ENCODE data around the gene ITGBL1.

The ITGBL1 gene

GRCh38 chr13:101474419-101474957 is 22.0 kb downstream of the ITGBL1 start:
- Mint-ChIP-seq H3K4me3 (no peak overlapping the region), H3K27me3 (peaks cover 7% of the 10 kb centered on the region), H3K36me3 (no peaks in the 10 kb centered on the region), H3K27ac (no peak overlapping the region), H3K4me1 (no peaks in the 10 kb centered on the region), H3K9me3 (no peaks in the 10 kb centered on the region)
- no peak for DNase-seq
- CTCF ChIA-PET, result interaction anchor here (1.3 kb wide), 1 partner anchor 330 kb away, joined by 3 read pairs; no protein-coding TSS in a partner anchor

GRCh38 chr13:101475536-101475935 is 23.1 kb downstream of the ITGBL1 start:
- DNase-seq, result no peak
- no peaks in the 10 kb centered on the region for H3K9me3 Mint-ChIP-seq
- H3K27me3 Mint-ChIP-seq, result peaks cover 7% of the 10 kb centered on the region
- no peaks in the 10 kb centered on the region for H3K36me3 Mint-ChIP-seq
- no peak overlapping the region for H3K4me3 Mint-ChIP-seq
- CTCF ChIA-PET, result no interaction called here
- no peak overlapping the region for H3K27ac Mint-ChIP-seq
- no peaks in the 10 kb centered on the region for H3K4me1 Mint-ChIP-seq

GRCh38 chr13:101481421-101481820 is 28.9 kb downstream of the ITGBL1 start:
- no peaks in the 10 kb centered on the region for H3K36me3 Mint-ChIP-seq
- H3K9me3 Mint-ChIP-seq, result no peaks in the 10 kb centered on the region
- no peak overlapping the region for H3K27ac Mint-ChIP-seq
- CTCF ChIA-PET, result no interaction called here
- no peak for DNase-seq
- no peak overlapping the region for H3K4me3 Mint-ChIP-seq
- H3K27me3 Mint-ChIP-seq, result no peaks in the 10 kb centered on the region
- no peaks in the 10 kb centered on the region for H3K4me1 Mint-ChIP-seq

GRCh38 chr13:101486708-101487437 is 34.4 kb downstream of the ITGBL1 start:
- Mint-ChIP-seq H3K4me3 (no peak overlapping the region), H3K36me3 (no peaks in the 10 kb centered on the region), H3K4me1 (no peaks in the 10 kb centered on the region), H3K27me3 (no peaks in the 10 kb centered on the region), H3K9me3 (no peaks in the 10 kb centered on the region), H3K27ac (no peak overlapping the region)
- CTCF ChIA-PET, result no interaction called here
- no peak for DNase-seq

DNA sequence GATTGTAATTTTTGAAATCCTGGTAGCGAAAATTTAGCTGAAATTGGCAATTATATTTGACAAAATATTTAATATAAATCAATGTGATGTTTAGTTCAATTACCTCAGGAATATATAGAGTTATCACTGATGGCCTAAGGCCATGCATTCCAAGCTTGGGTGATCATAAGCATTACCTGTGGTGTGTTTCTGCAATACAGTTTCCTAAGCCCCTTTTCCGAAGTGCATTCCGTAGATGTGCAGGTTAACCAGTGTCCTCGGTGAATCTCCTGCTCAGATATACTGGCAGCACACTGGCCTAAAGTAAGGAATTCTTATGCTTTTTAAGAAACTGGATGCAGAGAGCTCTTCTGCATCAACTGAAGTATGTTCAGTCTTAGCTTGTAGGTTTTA is 35.0 kb downstream of the ITGBL1 start:
- no peak for DNase-seq
- Mint-ChIP-seq H3K27ac (no peak overlapping the region), H3K27me3 (no peaks in the 10 kb centered on the region), H3K4me3 (no peak overlapping the region), H3K36me3 (no peaks in the 10 kb centered on the region), H3K9me3 (no peaks in the 10 kb centered on the region), H3K4me1 (no peaks in the 10 kb centered on the region)
- CTCF ChIA-PET, result no interaction called here

GRCh38 chr13:101488734-101489133 is 36.3 kb downstream of the ITGBL1 start:
- CTCF ChIA-PET, result no interaction called here
- Mint-ChIP-seq H3K9me3 (no peaks in the 10 kb centered on the region), H3K4me1 (no peaks in the 10 kb centered on the region), H3K4me3 (no peak overlapping the region), H3K36me3 (no peaks in the 10 kb centered on the region), H3K27me3 (no peaks in the 10 kb centered on the region), H3K27ac (no peak overlapping the region)
- no peak for DNase-seq

DNA sequence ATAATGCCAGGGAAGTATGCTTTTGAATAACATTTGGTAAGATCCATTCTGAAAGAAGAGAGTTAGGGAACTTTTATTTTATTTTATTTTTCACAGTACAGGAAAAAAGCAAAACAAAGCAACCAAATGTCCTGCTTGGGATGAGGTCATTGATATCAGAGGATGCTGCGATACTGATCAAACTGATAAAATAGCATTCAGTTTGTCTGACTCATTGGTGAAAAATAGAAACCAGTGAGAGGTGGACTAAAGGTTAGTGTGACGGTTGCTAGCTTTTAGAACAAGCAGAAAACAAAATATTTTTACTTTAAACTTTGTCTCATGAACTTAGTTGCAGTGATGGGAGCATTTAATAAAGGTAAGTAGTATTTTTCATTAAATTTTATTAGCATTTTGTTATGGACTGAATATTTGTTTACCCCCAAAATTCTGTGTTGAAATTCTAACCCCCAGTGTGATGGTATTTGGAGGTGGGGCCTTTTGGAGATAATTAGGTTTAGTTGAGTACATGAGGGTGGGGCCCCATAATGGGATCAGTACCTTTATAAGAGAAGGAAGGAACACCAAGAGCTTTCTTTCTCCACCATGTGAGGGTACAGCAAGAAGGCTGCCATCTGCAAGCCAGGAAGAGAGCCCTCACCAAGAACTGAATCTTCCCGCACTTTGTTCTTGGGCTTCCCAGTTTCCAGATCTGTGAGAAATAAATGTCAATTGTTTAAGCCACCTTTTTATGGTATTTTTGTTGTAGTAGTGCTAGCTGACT is 37.3 kb downstream of the ITGBL1 start:
- no peaks in the 10 kb centered on the region for H3K36me3 Mint-ChIP-seq
- DNase-seq, result no peak
- no peaks in the 10 kb centered on the region for H3K4me1 Mint-ChIP-seq
- H3K27ac Mint-ChIP-seq, result no peak overlapping the region
- CTCF ChIA-PET, result no interaction called here
- no peaks in the 10 kb centered on the region for H3K9me3 Mint-ChIP-seq
- H3K4me3 Mint-ChIP-seq, result no peak overlapping the region
- H3K27me3 Mint-ChIP-seq, result no peaks in the 10 kb centered on the region

- Mint-ChIP-seq H3K27me3 (no peaks in the 10 kb centered on the region), H3K27ac (no peak overlapping the region), H3K9me3 (no peaks in the 10 kb centered on the region), H3K36me3 (no peaks in the 10 kb centered on the region), H3K4me1 (no peaks in the 10 kb centered on the region), H3K4me3 (no peak overlapping the region)
- CTCF ChIA-PET, result no interaction called here
- no peak for DNase-seq
Measured at GRCh38 chr13:101490406-101491015, 38.0 kb downstream of the ITGBL1 start.

- CTCF ChIA-PET, result no interaction called here
- H3K27ac Mint-ChIP-seq, result no peak overlapping the region
- H3K9me3 Mint-ChIP-seq, result no peaks in the 10 kb centered on the region
- no peak overlapping the region for H3K4me3 Mint-ChIP-seq
- H3K4me1 Mint-ChIP-seq, result no peaks in the 10 kb centered on the region
- H3K27me3 Mint-ChIP-seq, result no peaks in the 10 kb centered on the region
- no peak for DNase-seq
- H3K36me3 Mint-ChIP-seq, result no peaks in the 10 kb centered on the region
Measured at GRCh38 chr13:101492251-101492910, 39.9 kb downstream of the ITGBL1 start.

DNA sequence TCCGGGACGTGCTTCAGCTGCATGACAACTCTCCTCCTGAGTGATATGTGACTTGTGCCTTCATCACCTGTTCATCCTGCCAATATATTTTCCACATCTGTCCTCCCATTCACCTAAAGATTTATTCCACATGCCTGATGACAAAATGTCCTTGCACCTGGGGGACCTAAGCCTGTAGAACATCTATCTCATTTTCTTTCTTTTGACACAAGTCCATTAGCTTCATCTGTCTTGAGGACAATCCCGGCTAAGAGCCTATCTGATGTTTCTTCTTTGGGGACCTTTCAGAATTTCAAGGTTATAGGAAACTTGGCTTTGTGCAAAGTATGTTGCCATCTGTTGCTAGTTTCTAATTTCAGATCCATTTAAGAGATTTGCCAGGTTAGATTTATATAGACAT is 41.1 kb downstream of the ITGBL1 start:
- CTCF ChIA-PET, result no interaction called here
- Mint-ChIP-seq H3K9me3 (no peaks in the 10 kb centered on the region), H3K27me3 (no peaks in the 10 kb centered on the region), H3K27ac (no peak overlapping the region), H3K4me1 (no peaks in the 10 kb centered on the region), H3K36me3 (no peaks in the 10 kb centered on the region), H3K4me3 (no peak overlapping the region)
- no peak for DNase-seq

DNA sequence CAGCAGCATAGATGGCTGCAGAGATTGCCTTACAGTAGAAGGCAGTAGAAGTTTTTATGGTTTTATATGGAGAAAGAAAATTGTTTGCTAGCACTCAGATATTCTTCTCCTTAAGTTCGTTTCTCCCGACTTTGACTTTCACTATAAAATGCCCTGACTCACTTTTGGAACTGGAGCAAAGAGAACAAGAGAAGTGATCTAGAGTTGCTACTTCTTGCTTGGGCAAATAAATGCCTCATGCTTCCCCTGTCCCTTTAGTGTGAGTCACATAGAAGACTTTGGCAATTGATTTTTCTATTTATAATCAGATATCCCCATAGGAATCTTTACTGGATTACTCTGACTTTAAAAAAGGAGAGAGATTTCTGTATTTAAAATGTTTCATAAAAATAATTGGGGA is 46.9 kb downstream of the ITGBL1 start:
- H3K9me3 Mint-ChIP-seq, result no peaks in the 10 kb centered on the region
- H3K27me3 Mint-ChIP-seq, result no peaks in the 10 kb centered on the region
- no peak overlapping the region for H3K4me3 Mint-ChIP-seq
- H3K4me1 Mint-ChIP-seq, result no peaks in the 10 kb centered on the region
- H3K27ac Mint-ChIP-seq, result no peak overlapping the region
- DNase-seq, result no peak
- no peaks in the 10 kb centered on the region for H3K36me3 Mint-ChIP-seq
- CTCF ChIA-PET, result no interaction called here

GRCh38 chr13:101502618-101503017 is 50.1 kb downstream of the ITGBL1 start:
- Mint-ChIP-seq H3K4me1 (no peaks in the 10 kb centered on the region), H3K27ac (no peak overlapping the region), H3K4me3 (no peak overlapping the region), H3K36me3 (no peaks in the 10 kb centered on the region), H3K9me3 (no peaks in the 10 kb centered on the region), H3K27me3 (peaks cover 4% of the 10 kb centered on the region)
- no peak for DNase-seq
- CTCF ChIA-PET, result no interaction called here

DNA sequence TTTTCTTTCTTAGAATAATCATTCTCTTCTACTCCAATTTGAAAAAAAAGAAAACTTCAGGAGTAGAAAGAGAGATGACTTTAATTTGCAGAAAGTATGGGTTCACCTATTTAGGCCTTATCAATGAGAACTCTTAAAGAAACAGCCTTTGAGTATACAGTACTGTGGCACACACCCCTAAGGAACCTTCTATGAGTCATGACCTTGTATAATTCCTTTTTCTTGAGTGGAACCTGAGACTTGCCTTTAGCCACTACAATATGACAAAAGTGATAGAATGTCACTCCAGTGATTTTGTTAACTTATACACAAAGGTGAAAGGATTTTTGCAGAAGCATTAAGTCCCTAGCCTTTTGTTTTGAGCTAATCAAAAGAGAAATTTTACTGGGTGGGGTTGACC is 58.7 kb downstream of the ITGBL1 start:
- H3K27ac Mint-ChIP-seq, result no peak overlapping the region
- CTCF ChIA-PET, result no interaction called here

DNA sequence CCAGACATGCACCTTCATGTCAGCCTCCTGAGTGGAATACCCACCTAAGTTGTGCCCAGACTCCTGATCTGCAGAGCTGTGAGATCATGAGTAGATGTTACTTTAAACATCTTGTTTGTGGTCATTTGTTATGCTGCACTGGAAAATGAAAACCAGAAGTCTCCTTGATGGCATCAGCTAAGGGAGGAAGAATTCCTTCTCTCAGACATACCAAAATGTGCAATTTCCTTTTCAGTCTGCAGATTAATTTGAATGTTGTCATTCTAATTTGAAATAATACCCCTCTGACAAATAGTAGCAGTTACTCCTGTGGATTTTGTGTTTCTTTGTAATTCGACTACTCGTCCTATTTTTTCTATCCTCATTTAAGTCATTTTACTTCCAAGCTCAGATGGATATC is 59.3 kb downstream of the ITGBL1 start:
- Mint-ChIP-seq H3K27ac (no peak overlapping the region), H3K36me3 (no peaks in the 10 kb centered on the region), H3K9me3 (no peaks in the 10 kb centered on the region), H3K27me3 (peaks cover 3% of the 10 kb centered on the region), H3K4me3 (no peak overlapping the region), H3K4me1 (no peaks in the 10 kb centered on the region)
- DNase-seq, result no peak
- CTCF ChIA-PET, result no interaction called here

More for the DNA sequence above, 58.7 kb downstream of the ITGBL1 start:
- DNase-seq, result no peak
- Mint-ChIP-seq H3K4me3 (no peak overlapping the region), H3K4me1 (no peaks in the 10 kb centered on the region), H3K36me3 (no peaks in the 10 kb centered on the region), H3K27me3 (peaks cover 4% of the 10 kb centered on the region), H3K9me3 (no peaks in the 10 kb centered on the region)
